ENCODE data around the gene LETM1. TPM values are rescaled to one million over a fixed set of nuclear protein-coding genes. Genes with fewer than 3 reads are reported as not detected.

The LETM1 gene
- total RNA-seq, 1 donor from 2014 or later: 41.3 TPM

- no peaks in the 10 kb centered on the region for H3K27me3 Mint-ChIP-seq (ENCODE audit: low read depth)
- no peak for DNase-seq (ENCODE audit: low spot score)
- no peak for TF ChIP-seq CTCF (IDR thresholded peaks at IDR 0.05)
- no peaks in the 10 kb centered on the region for H3K9me3 Mint-ChIP-seq (ENCODE audit: low read depth)
- peaks cover 18% of the 10 kb centered on the region for H3K36me3 Mint-ChIP-seq (ENCODE audit: low read depth)
- H3K4me1 Mint-ChIP-seq (ENCODE audit: low read depth): no peaks in the 10 kb centered on the region
- no peak overlapping the region for H3K27ac Mint-ChIP-seq (ENCODE audit: unreplicated experiment)
- no peak overlapping the region for H3K4me3 Mint-ChIP-seq (ENCODE audit: unreplicated experiment)
These were observed 29.2 kb downstream of the LETM1 start for GRCh38 chr4:1826531-1827350.

GRCh38 chr4:1825326-1825725 is 30.6 kb downstream of the LETM1 start:
- Mint-ChIP-seq H3K4me3 (ENCODE audit: unreplicated experiment) (no peak overlapping the region), H3K4me1 (ENCODE audit: low read depth) (no peaks in the 10 kb centered on the region), H3K9me3 (ENCODE audit: low read depth) (no peaks in the 10 kb centered on the region)

GRCh38 chr4:1824746-1825145 is 31.2 kb downstream of the LETM1 start:
- H3K4me3 Mint-ChIP-seq (ENCODE audit: unreplicated experiment): no peak overlapping the region
- H3K4me1 Mint-ChIP-seq (ENCODE audit: low read depth): no peaks in the 10 kb centered on the region
- no peak overlapping the region for H3K27ac Mint-ChIP-seq (ENCODE audit: unreplicated experiment)
- no peak for DNase-seq (ENCODE audit: low spot score)
- H3K9me3 Mint-ChIP-seq (ENCODE audit: low read depth): no peaks in the 10 kb centered on the region
- TF ChIP-seq CTCF (IDR thresholded peaks at IDR 0.05): no peak
- H3K36me3 Mint-ChIP-seq (ENCODE audit: low read depth): peaks cover 18% of the 10 kb centered on the region
- no peaks in the 10 kb centered on the region for H3K27me3 Mint-ChIP-seq (ENCODE audit: low read depth)

More at GRCh38 chr4:1825326-1825725, 30.6 kb downstream of the LETM1 start:
- no peak for DNase-seq (ENCODE audit: low spot score)
- Mint-ChIP-seq H3K27me3 (ENCODE audit: low read depth) (no peaks in the 10 kb centered on the region), H3K36me3 (ENCODE audit: low read depth) (peaks cover 15% of the 10 kb centered on the region), H3K27ac (ENCODE audit: unreplicated experiment) (no peak overlapping the region)
- no peak for TF ChIP-seq CTCF (IDR thresholded peaks at IDR 0.05)

GRCh38 chr4:1823545-1823932 is 32.4 kb downstream of the LETM1 start:
- TF ChIP-seq CTCF (IDR thresholded peaks at IDR 0.05): no peak
- Mint-ChIP-seq H3K27ac (ENCODE audit: unreplicated experiment) (no peak overlapping the region), H3K27me3 (ENCODE audit: low read depth) (no peaks in the 10 kb centered on the region), H3K36me3 (ENCODE audit: low read depth) (peaks cover 25% of the 10 kb centered on the region), H3K4me1 (ENCODE audit: low read depth) (no peaks in the 10 kb centered on the region), H3K9me3 (ENCODE audit: low read depth) (no peaks in the 10 kb centered on the region), H3K4me3 (ENCODE audit: unreplicated experiment) (no peak overlapping the region)
- no peak for DNase-seq (ENCODE audit: low spot score)

GRCh38 chr4:1822568-1823544 is 33.1 kb downstream of the LETM1 start:
- peaks cover 27% of the 10 kb centered on the region for H3K36me3 Mint-ChIP-seq (ENCODE audit: low read depth)
- no peak for TF ChIP-seq CTCF (IDR thresholded peaks at IDR 0.05)
- H3K27ac Mint-ChIP-seq (ENCODE audit: unreplicated experiment): no peak overlapping the region
- DNase-seq (ENCODE audit: low spot score): no peak
- H3K4me3 Mint-ChIP-seq (ENCODE audit: unreplicated experiment): no peak overlapping the region
- no peaks in the 10 kb centered on the region for H3K9me3 Mint-ChIP-seq (ENCODE audit: low read depth)
- no peaks in the 10 kb centered on the region for H3K4me1 Mint-ChIP-seq (ENCODE audit: low read depth)
- no peaks in the 10 kb centered on the region for H3K27me3 Mint-ChIP-seq (ENCODE audit: low read depth)

Data from chondrocyte (in vitro differentiated cells).